ENCODE data around the gene CDK19.
"Not testable (repeated sequence)": the region's sequence is repeated elsewhere in the genome, so short reads cannot be mapped to it uniquely, and the experiment has no call there.

Gene CDK19

GRCh38 chr6:110813338-110814101 lies 1.7 kb downstream of the CDK19 start:
- DNase-seq, result no peak

- DNase-seq, result no peak
These were observed 2.5 kb downstream of the CDK19 start for GRCh38 chr6:110812719-110813118.

- DNase-seq, result no peak
These were observed 4.2 kb downstream of the CDK19 start for GRCh38 chr6:110810896-110811586.

- DNase-seq, result no peak
These were observed 5.5 kb downstream of the CDK19 start for GRCh38 chr6:110809792-110810191.

GRCh38 chr6:110802175-110802574 lies 13.1 kb downstream of the CDK19 start:
- not testable (repeated sequence) for DNase-seq

- no peak for DNase-seq
These were observed 14.5 kb downstream of the CDK19 start for GRCh38 chr6:110800839-110801196.

GRCh38 chr6:110800196-110800838 lies 15.0 kb downstream of the CDK19 start:
- DNase-seq, result no peak

- no peak for DNase-seq
These were observed 15.6 kb downstream of the CDK19 start for GRCh38 chr6:110799655-110800054.

- no peak for DNase-seq
These were observed 16.1 kb downstream of the CDK19 start for GRCh38 chr6:110799189-110799588.

GRCh38 chr6:110795271-110795670 lies 20.0 kb downstream of the CDK19 start:
- no peak for DNase-seq

GRCh38 chr6:110786696-110787095 lies 28.6 kb downstream of the CDK19 start:
- DNase-seq, result no peak

- DNase-seq, result no peak
These were observed 29.0 kb downstream of the CDK19 start for GRCh38 chr6:110786271-110786670.

- DNase-seq, result no peak
These were observed 30.7 kb downstream of the CDK19 start for GRCh38 chr6:110784610-110784979.

- DNase-seq, result no peak
These were observed 33.6 kb downstream of the CDK19 start for GRCh38 chr6:110781522-110782214.

- DNase-seq, result no peak
These were observed 36.9 kb downstream of the CDK19 start for GRCh38 chr6:110778333-110778732.

GRCh38 chr6:110777636-110778035 lies 37.6 kb downstream of the CDK19 start:
- DNase-seq, result no peak

- no peak for DNase-seq
These were observed 38.9 kb downstream of the CDK19 start for GRCh38 chr6:110776413-110776812.

- no peak for DNase-seq
These were observed 45.3 kb downstream of the CDK19 start for GRCh38 chr6:110769923-110770322.

GRCh38 chr6:110768057-110768456 lies 47.2 kb downstream of the CDK19 start:
- DNase-seq, result no peak

GRCh38 chr6:110761371-110761770 lies 53.9 kb downstream of the CDK19 start:
- no peak for DNase-seq

GRCh38 chr6:110760589-110760988 lies 54.7 kb downstream of the CDK19 start:
- no peak for DNase-seq

GRCh38 chr6:110760098-110760497 lies 55.2 kb downstream of the CDK19 start:
- not testable (repeated sequence) for DNase-seq

GRCh38 chr6:110757926-110758325 lies 57.3 kb downstream of the CDK19 start:
- DNase-seq, result no peak
